Ascending aorta (tissue), 2 donors: ENCODE results near the gene UPK1A. TPM values are rescaled to one million over a fixed set of nuclear protein-coding genes. Genes with fewer than 3 reads are reported as not detected.

Experiments
- DNase-seq, 2 donors: peaks; one replicate each; pipeline ENCODE4 v3.0.0-alpha.2; 2019; ENCODE audit warnings: low spot score in 2 of 2
- H3K27ac ChIP-seq, 2 donors: fragments of 200-600 bp; sonication (generic); one replicate each; pipeline ENCODE4 v1.5.1; 2016 to 2017; ENCODE audit warnings: mild to moderate bottlenecking in 1 of 2
- H3K27me3 ChIP-seq: fragments of 200-600 bp; sonication (generic); one replicate; pipeline ENCODE4 v1.5.1; 2017
- H3K36me3 ChIP-seq, 2 donors: fragments of 200-600 bp; sonication (generic); one replicate each; pipeline ENCODE4 v1.5.1; 2016
- H3K4me1 ChIP-seq, 2 donors: fragments of 200-600 bp; sonication (generic); one replicate each; pipeline ENCODE4 v1.5.1; 2016 to 2017; ENCODE audit warnings: mild to moderate bottlenecking in 1 of 2
- H3K4me3 ChIP-seq, 2 donors: fragments of 200-600 bp; sonication (generic); one replicate each; pipeline ENCODE4 v1.5.1; 2016 to 2017; ENCODE audit warnings: mild to moderate bottlenecking in 1 of 2
- H3K9me3 ChIP-seq, 2 donors: fragments of 200-600 bp; sonication (generic); one replicate each; pipeline ENCODE4 v1.5.1; 2016
- CTCF ChIP-seq, 3 experiments: fragments of 200-600 bp in 2 of 3; fragments of 450-650 bp in 1 of 3; sonication (generic) in 2 of 3; IDR thresholded peaks; one replicate each; pipeline ENCODE4 v1.5.1; 2016 to 2019; ENCODE audit warnings: antibody characterized with exemption in 3 of 3, mild to moderate bottlenecking in 1 of 3, moderate library complexity in 1 of 3
- intact Hi-C: fragments of 100-400 bp; cut with DNase I; formaldehyde crosslinking; loops from one replicate; pipeline ENCODE4 v1.15.1; 2023
- total RNA-seq: library from RNA; depleted of rRNA; stranded (reverse); fragments of >200 nt; gene quantifications from one replicate; pipeline ENCODE4 v1.1.0, GENCODE V29; 2016

Gene UPK1A
- total RNA-seq, 1 donor from 2014 or later, result not detected

DNA sequence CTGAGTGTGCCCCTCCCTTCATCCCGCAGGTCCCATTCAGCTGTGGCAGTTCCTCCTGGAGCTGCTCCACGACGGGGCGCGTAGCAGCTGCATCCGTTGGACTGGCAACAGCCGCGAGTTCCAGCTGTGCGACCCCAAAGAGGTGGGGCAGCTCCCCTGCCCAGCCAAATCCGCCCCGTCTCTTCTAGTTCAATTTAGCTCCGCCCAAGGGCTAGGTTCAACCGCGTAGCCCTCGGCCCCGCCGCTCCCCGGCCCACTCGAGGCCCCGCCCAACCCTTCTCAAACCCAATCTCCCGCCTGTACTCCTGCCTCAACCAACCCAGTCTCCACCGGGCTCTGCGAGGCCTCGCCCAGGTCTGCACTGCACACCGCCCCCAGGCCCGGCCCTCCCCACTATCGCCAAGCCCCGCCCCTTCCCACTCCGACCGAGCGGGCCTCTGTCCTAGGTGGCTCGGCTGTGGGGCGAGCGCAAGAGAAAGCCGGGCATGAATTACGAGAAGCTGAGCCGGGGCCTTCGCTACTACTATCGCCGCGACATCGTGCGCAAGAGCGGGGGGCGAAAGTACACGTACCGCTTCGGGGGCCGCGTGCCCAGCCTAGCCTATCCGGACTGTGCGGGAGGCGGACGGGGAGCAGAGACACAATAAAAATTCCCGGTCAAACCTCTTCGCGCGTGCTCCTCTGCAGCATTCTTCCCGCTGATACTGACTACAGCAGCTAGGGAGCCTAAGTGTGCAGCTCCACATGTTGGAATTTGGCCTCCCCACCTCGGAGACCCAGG is 21.9 kb upstream of the UPK1A start:
- H3K36me3 ChIP-seq, result no peaks in the 10 kb centered on the region
- DNase-seq, result peak; percentile 91 to 98
- intact Hi-C loops, result loop anchor here (1.0 to 10.0 kb wide), 10 partner anchors 32 to 970 kb away; partner anchors contain the start of genes ALKBH6, HAUS5, HSPB6 and IGFLR1
- peak overlapping the region; percentile 85 to 91 for H3K27ac ChIP-seq
- TF ChIP-seq CTCF (IDR thresholded peaks at IDR 0.05), result no peak
- peak overlapping the region; percentile 68 to 72 for H3K4me3 ChIP-seq
- H3K9me3 ChIP-seq, result no peaks in the 10 kb centered on the region
- H3K27me3 ChIP-seq, result no peaks in the 10 kb centered on the region
- peaks cover 0 to 27% of the 10 kb centered on the region in 2 donors for H3K4me1 ChIP-seq

GRCh38 chr19:35644987-35645679 is 21.2 kb upstream of the UPK1A start:
- no peaks in the 10 kb centered on the region for H3K36me3 ChIP-seq
- no peak for TF ChIP-seq CTCF (IDR thresholded peaks at IDR 0.05)
- peaks cover 0 to 33% of the 10 kb centered on the region in 2 donors for H3K4me1 ChIP-seq
- H3K27me3 ChIP-seq, result no peaks in the 10 kb centered on the region
- H3K4me3 ChIP-seq, result peak overlapping the region; percentile 68 to 72
- H3K9me3 ChIP-seq, result no peaks in the 10 kb centered on the region
- peak overlapping the region; percentile 85 to 91 for H3K27ac ChIP-seq
- DNase-seq, result peak; percentile 32 to 90
- intact Hi-C loops, result loop anchor here (1.0 to 10.0 kb wide), 12 partner anchors 33 to 970 kb away; partner anchors contain the start of genes ALKBH6, HAUS5, HSPB6 and IGFLR1

- Histone ChIP-seq H3K27ac (peak overlapping the region; percentile 85 to 91), H3K4me3 (no peak overlapping the region), H3K4me1 (peaks cover 0 to 33% of the 10 kb centered on the region in 2 donors), H3K36me3 (peaks cover under 1 to 3% of the 10 kb centered on the region in 2 donors), H3K27me3 (no peaks in the 10 kb centered on the region), H3K9me3 (no peaks in the 10 kb centered on the region)
- DNase-seq, result no peak
- no peak for TF ChIP-seq CTCF (IDR thresholded peaks at IDR 0.05)
- intact Hi-C loops, result loop anchor here (2.0 to 10.0 kb wide), 7 partner anchors 57 to 971 kb away; partner anchors contain the start of genes ALKBH6, SCGB2B2, THAP8 and USF2
These were observed 20.4 kb upstream of the UPK1A start for GRCh38 chr19:35645680-35646511.

DNA sequence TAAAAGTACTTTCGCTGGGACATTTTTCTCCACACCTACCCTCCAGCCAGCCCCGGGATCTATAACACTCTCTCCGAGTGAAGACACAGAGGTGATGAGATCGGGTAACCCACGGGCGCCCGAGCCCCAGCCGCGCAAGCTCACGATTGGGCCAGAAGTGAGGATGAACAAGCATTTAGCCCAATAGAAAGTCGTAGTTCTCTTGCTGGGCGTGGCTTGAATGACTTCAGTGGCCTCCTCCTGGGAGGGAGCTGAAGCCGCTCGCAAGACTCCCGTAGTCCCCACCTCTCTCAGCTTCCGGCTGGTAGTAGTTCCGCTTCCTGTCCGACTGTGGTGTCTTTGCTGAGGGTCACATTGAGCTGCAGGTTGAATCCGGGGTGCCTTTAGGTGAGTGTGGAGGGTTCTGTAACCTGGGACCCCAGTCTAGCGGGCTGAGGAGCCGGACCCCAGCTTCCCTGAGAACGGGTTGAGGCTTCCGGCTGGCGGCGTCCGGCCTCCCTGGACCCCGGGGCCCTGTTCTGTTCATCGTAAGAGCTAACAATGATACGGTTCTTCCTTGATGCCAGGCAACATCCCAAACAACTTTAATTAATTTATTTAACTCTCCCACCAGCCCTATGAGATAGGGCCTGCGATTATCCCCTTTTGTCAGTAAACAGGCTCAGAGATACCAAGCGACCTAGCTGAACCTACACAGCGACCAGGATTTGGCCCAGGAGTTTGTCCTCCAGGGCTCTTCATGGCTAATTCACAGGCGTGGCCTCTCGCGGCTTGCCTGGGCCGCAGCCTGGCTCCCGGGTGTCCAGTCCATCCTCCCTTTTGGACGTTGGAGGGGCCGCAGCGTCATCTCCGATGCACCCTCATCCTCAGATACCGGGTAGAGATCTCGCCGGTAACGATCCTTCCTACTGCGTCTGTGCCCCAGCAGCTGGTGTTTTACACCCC is 18.0 kb upstream of the UPK1A start, which contains the start of gene COX6B1:
TSS of gene COX6B1 (plus strand) at position 307 of the 945 bp plus-strand sequence. CDS start 2,921 bp downstream, outside the sequence.
- H3K27ac ChIP-seq, result peak within 1 kb of the TSS; percentile 76 to 83
- intact Hi-C loops, result loop anchor here (1.0 to 10.0 kb wide), 7 partner anchors 20 to 973 kb away; partner anchors contain the start of genes ALKBH6, SCGB2B2, THAP8 and USF2
- H3K4me1 ChIP-seq, result peaks cover 0 to 25% of the 10 kb centered on the region in 2 donors
- TF ChIP-seq CTCF (IDR thresholded peaks at IDR 0.05), result no peak
- H3K27me3 ChIP-seq, result no peaks in the 10 kb centered on the region
- H3K9me3 ChIP-seq, result no peaks in the 10 kb centered on the region
- DNase-seq, result peak; percentile 85 to 98
- peak within 1 kb of the TSS; percentile 77 to 88 for H3K4me3 ChIP-seq
- H3K36me3 ChIP-seq, result peaks cover 16 to 22% of the 10 kb centered on the region in 2 donors
